ENCODE measurements around the gene OTUD5.

Gene OTUD5

GRCh38 chrX:48972220-48973164 lies 15.1 kb upstream of the OTUD5 start:
- DNase-seq (ENCODE audit: low read depth): no peak

- no peak for DNase-seq (ENCODE audit: low read depth)
Observed at GRCh38 chrX:48971249-48972219, 14.1 kb upstream of the OTUD5 start, which contains the start of gene KCND1. KCND1 (minus strand) TSS chrX:48971844; CDS start chrX:48970271, 1,573 bp downstream.

- no peak for DNase-seq (ENCODE audit: low read depth)
Observed at GRCh38 chrX:48969471-48969870, 12.1 kb upstream of the OTUD5 start.

- no peak for DNase-seq (ENCODE audit: low read depth)
Observed at GRCh38 chrX:48968377-48968776, 11.0 kb upstream of the OTUD5 start.

- DNase-seq (ENCODE audit: low read depth): no peak
Observed at GRCh38 chrX:48966796-48967579, 9.6 kb upstream of the OTUD5 start.

- no peak for DNase-seq (ENCODE audit: low read depth)
Observed at GRCh38 chrX:48965959-48966358, 8.6 kb upstream of the OTUD5 start.

GRCh38 chrX:48961585-48962091 lies 4.2 kb upstream of the OTUD5 start:
- no peak for DNase-seq (ENCODE audit: low read depth)

- DNase-seq (ENCODE audit: low read depth): no peak
Observed at GRCh38 chrX:48960291-48960690, 2.9 kb upstream of the OTUD5 start.

- DNase-seq (ENCODE audit: low read depth): no peak
Observed at GRCh38 chrX:48958635-48959094, 1.3 kb upstream of the OTUD5 start.

GRCh38 chrX:48957827-48958634 lies 624 bp upstream of the OTUD5 start:
- DNase-seq (ENCODE audit: low read depth): peak; percentile 85

GRCh38 chrX:48956728-48957414 lies 536 bp downstream of the OTUD5 start:
- no peak for DNase-seq (ENCODE audit: low read depth)

GRCh38 chrX:48948589-48948988 lies 8.8 kb downstream of the OTUD5 start:
- no peak for DNase-seq (ENCODE audit: low read depth)

GRCh38 chrX:48945517-48946348 lies 11.7 kb downstream of the OTUD5 start:
- DNase-seq (ENCODE audit: low read depth): no peak

GRCh38 chrX:48942895-48943294 lies 14.5 kb downstream of the OTUD5 start:
- DNase-seq (ENCODE audit: low read depth): no peak

- no peak for DNase-seq (ENCODE audit: low read depth)
Observed at GRCh38 chrX:48940404-48940955, 16.9 kb downstream of the OTUD5 start.

- no peak for DNase-seq (ENCODE audit: low read depth)
Observed at GRCh38 chrX:48939524-48940228, 17.7 kb downstream of the OTUD5 start.

GRCh38 chrX:48938721-48939425 lies 18.5 kb downstream of the OTUD5 start:
- no peak for DNase-seq (ENCODE audit: low read depth)

Data from non-pigmented ciliary epithelial cell (primary cell).